SK-N-SH (cell line): Measurements from ENCODE around the gene PCGF3.

Experiments
- CTCF ChIP-seq: fragments of 200-600 bp; sonication (generic); IDR thresholded peaks from 2 replicates; pipeline ENCODE4 v1.6.1; 2017; ENCODE audit warnings: antibody characterized with exemption, mild to moderate bottlenecking, moderate library complexity
- ELF1 ChIP-seq: IDR thresholded peaks from 2 replicates; pipeline ENCODE4 v1.4.0; 2012
- EP300 ChIP-seq, 2 experiments: IDR thresholded peaks; 2 replicates each; pipeline versions ENCODE4 v1.4.0 to v1.6.1; 2012; ENCODE audit warnings: borderline replicate concordance in 1 of 2, low read depth in 1 of 2, low read length in 1 of 2
- EZH2phosphoT487 ChIP-seq: fragments of 200-600 bp; sonication (generic); IDR thresholded peaks from 2 replicates; pipeline ENCODE4 v1.6.1; 2017; ENCODE audit warnings: low read depth, mixed run types, mild to moderate bottlenecking, antibody characterized with exemption, moderate library complexity, borderline replicate concordance
- GABPA ChIP-seq: IDR thresholded peaks from 2 replicates; pipeline ENCODE4 v1.4.0; 2012; ENCODE audit warnings: low read depth, mild to moderate bottlenecking
- MAX ChIP-seq: IDR thresholded peaks from 2 replicates; pipeline ENCODE4 v1.4.0; 2012; ENCODE audit warnings: low read depth
- POLR2AphosphoS5 ChIP-seq: IDR thresholded peaks from 2 replicates; pipeline ENCODE4 v1.6.1; 2012; ENCODE audit warnings: low read depth, low read length
- RAD21 ChIP-seq: IDR thresholded peaks from 2 replicates; pipeline ENCODE4 v1.6.1; 2012; ENCODE audit warnings: mild to moderate bottlenecking, low read length
- RFX5 ChIP-seq: IDR thresholded peaks from 2 replicates; pipeline ENCODE4 v1.6.1; 2012; ENCODE audit warnings: mild to moderate bottlenecking, improper control_type of control experiment, low read length
- SIN3A ChIP-seq: IDR thresholded peaks from 2 replicates; pipeline ENCODE4 v1.6.1; 2012; ENCODE audit warnings: low read depth, mild to moderate bottlenecking, low read length, moderate library complexity, borderline replicate concordance
- TAF1 ChIP-seq: IDR thresholded peaks from 2 replicates; pipeline ENCODE4 v1.6.1; 2012; ENCODE audit warnings: low read depth, mild to moderate bottlenecking, low read length, moderate library complexity, borderline replicate concordance
- YY1 ChIP-seq: IDR thresholded peaks from 2 replicates; pipeline ENCODE4 v1.4.0; 2012; ENCODE audit warnings: low read depth, mild to moderate bottlenecking
- TF ChIP-seq, protein P1 (sequence below): IDR thresholded peaks from 2 replicates; pipeline ENCODE4 v1.6.1; 2012; ENCODE audit warnings: mild to moderate bottlenecking, low read depth, low read length, moderate library complexity
- TF ChIP-seq, protein P2 (sequence below): IDR thresholded peaks from 2 replicates; pipeline ENCODE4; 2012

DNA sequence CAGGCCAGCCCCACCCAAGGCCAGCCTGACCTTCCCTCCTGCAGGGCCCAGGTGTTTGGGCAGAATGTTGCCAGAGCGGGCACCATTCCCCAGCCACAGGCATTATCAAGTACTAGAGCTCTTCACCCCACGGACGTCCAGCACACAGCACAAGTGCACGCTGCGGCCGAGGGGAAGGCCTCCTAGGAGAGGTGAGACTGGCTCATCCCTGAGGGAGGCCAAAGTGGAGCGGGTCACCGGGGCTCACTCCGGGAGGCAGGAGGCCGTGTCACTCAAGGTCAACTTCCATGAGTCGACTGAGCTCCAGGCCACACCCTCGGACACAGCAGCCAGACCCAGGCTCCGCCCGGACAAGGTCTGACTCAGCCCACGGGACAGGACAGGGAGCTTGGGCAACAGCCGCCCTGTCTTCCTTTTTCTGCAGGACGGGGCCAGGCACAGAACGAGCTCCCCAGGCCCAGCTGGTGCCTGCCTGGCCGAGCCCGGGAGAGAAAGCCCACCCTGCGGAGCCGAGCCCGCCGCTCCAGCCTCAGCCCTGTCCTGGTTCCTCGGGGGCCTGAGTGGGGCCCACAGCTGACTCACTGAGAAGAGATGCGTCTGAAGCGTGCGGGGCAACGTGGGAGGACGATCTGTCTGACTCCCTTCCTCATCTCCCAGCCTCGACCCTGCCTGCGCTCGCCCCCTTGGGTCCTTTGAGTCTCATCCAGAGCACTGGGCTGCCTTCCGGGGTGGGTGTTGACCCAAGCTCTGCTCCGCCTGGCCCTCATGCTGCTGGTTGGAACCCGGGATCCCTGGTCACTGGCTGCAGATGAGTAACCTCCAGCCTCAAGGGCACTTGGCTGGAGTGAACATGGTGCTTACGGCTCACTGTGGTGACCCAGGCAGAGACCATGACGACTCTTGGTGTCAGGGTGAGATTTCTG, 18.3 kb upstream of the PCGF3 start:
- TF ChIP-seq RFX5 (no peak), CTCF (no peak), EP300 (IDR thresholded peaks at IDR 0.05; ENCODE audit: borderline replicate concordance in 1 of 2, low read depth in 1 of 2, low read length in 1 of 2) (no peak), SIN3A (no peak), RAD21 (no peak), GABPA (no peak), MAX (no peak; the same call in 1 of the 2 replicates), TAF1 (peak; percentile 37; the same call in 1 of the 2 replicates), ELF1 (no peak), EZH2phosphoT487 (no peak), YY1 (no peak), POLR2AphosphoS5 (0 out of 2 replicates have a peak, but pooled peaks have one; percentile 20)
- TF ChIP-seq, protein P1, sequence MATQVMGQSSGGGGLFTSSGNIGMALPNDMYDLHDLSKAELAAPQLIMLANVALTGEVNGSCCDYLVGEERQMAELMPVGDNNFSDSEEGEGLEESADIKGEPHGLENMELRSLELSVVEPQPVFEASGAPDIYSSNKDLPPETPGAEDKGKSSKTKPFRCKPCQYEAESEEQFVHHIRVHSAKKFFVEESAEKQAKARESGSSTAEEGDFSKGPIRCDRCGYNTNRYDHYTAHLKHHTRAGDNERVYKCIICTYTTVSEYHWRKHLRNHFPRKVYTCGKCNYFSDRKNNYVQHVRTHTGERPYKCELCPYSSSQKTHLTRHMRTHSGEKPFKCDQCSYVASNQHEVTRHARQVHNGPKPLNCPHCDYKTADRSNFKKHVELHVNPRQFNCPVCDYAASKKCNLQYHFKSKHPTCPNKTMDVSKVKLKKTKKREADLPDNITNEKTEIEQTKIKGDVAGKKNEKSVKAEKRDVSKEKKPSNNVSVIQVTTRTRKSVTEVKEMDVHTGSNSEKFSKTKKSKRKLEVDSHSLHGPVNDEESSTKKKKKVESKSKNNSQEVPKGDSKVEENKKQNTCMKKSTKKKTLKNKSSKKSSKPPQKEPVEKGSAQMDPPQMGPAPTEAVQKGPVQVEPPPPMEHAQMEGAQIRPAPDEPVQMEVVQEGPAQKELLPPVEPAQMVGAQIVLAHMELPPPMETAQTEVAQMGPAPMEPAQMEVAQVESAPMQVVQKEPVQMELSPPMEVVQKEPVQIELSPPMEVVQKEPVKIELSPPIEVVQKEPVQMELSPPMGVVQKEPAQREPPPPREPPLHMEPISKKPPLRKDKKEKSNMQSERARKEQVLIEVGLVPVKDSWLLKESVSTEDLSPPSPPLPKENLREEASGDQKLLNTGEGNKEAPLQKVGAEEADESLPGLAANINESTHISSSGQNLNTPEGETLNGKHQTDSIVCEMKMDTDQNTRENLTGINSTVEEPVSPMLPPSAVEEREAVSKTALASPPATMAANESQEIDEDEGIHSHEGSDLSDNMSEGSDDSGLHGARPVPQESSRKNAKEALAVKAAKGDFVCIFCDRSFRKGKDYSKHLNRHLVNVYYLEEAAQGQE = 0 out of 2 replicates have a peak, but pooled peaks have one; percentile 17
- TF ChIP-seq, protein P2, sequence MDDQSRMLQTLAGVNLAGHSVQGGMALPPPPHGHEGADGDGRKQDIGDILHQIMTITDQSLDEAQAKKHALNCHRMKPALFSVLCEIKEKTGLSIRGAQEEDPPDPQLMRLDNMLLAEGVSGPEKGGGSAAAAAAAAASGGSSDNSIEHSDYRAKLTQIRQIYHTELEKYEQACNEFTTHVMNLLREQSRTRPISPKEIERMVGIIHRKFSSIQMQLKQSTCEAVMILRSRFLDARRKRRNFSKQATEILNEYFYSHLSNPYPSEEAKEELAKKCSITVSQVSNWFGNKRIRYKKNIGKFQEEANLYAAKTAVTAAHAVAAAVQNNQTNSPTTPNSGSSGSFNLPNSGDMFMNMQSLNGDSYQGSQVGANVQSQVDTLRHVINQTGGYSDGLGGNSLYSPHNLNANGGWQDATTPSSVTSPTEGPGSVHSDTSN = peak; percentile 76
